GM19023 (cell line): ENCODE results near the gene PPP1R1B.

Source experiments
- ATAC-seq: cut with Tn5 transposase; IDR thresholded peaks from one replicate; pipeline ENCODE4 v1.9.1; 2021; ENCODE audit warnings: mild to moderate bottlenecking, moderate library complexity; ENCODE audit not compliant: unreplicated experiment

Gene PPP1R1B

GRCh38 chr17:39651923-39652586 lies 25.3 kb downstream of the PPP1R1B start:
- ATAC-seq, result no peak

GRCh38 chr17:39652587-39653315 lies 26.0 kb downstream of the PPP1R1B start:
- ATAC-seq, result no peak

- no peak for ATAC-seq
These were observed 26.5 kb downstream of the PPP1R1B start for GRCh38 chr17:39653316-39653661.

- no peak for ATAC-seq
These were observed 27.0 kb downstream of the PPP1R1B start for GRCh38 chr17:39653662-39654331.

GRCh38 chr17:39655105-39655504 lies 28.4 kb downstream of the PPP1R1B start:
- no peak for ATAC-seq

GRCh38 chr17:39658346-39658745 lies 31.6 kb downstream of the PPP1R1B start:
- ATAC-seq, result no peak

- ATAC-seq, result no peak
These were observed 32.0 kb downstream of the PPP1R1B start for GRCh38 chr17:39658760-39659159.

- ATAC-seq, result no peak
These were observed 32.7 kb downstream of the PPP1R1B start for GRCh38 chr17:39659279-39660010.

GRCh38 chr17:39660011-39660360 lies 33.2 kb downstream of the PPP1R1B start:
- ATAC-seq, result no peak

GRCh38 chr17:39660397-39661385 lies 33.9 kb downstream of the PPP1R1B start:
- no peak for ATAC-seq

GRCh38 chr17:39661744-39662541 lies 35.2 kb downstream of the PPP1R1B start:
- ATAC-seq, result no peak

GRCh38 chr17:39662551-39663339 lies 36.0 kb downstream of the PPP1R1B start:
- no peak for ATAC-seq

GRCh38 chr17:39663340-39663687 lies 36.6 kb downstream of the PPP1R1B start:
- ATAC-seq, result no peak

GRCh38 chr17:39663688-39664580 lies 37.2 kb downstream of the PPP1R1B start:
- ATAC-seq, result no peak

- ATAC-seq, result no peak
These were observed 38.1 kb downstream of the PPP1R1B start, which contains the start of gene TCAP for GRCh38 chr17:39664581-39665561. TCAP (plus strand) TSS chr17:39665349; CDS start chr17:39665360, 11 bp downstream.

- ATAC-seq, result no peak
These were observed 39.0 kb downstream of the PPP1R1B start for GRCh38 chr17:39665642-39666224.
